Ovary (tissue), 9 donors: ENCODE data around the gene BROX. TPM values are rescaled to one million over a fixed set of nuclear protein-coding genes. Genes with fewer than 3 reads are reported as not detected.

ENCODE experiments used
- DNase-seq, 5 donors: peaks; one replicate each; pipeline ENCODE4 v3.0.0-alpha.2; 2019 to 2020
- H3K27ac ChIP-seq, 2 donors: fragments of 200-600 bp; one replicate each; pipeline versions ENCODE4 v1.5.1 to v1.8.0; 2019 to 2022
- H3K27me3 ChIP-seq: fragments of 200-600 bp; one replicate; pipeline ENCODE4 v1.8.0; 2022
- H3K36me3 ChIP-seq: fragments of 200-600 bp; sonication (generic); one replicate; pipeline ENCODE4 v1.5.1; 2019
- H3K4me1 ChIP-seq: one replicate; pipeline ENCODE4 v1.8.1; 2013; ENCODE audit warnings: mild to moderate bottlenecking, moderate library complexity; ENCODE audit not compliant: insufficient read depth
- H3K4me3 ChIP-seq: fragments of 200-600 bp; sonication (generic); one replicate; pipeline ENCODE4 v1.5.1; 2017
- H3K9me3 ChIP-seq, 2 donors: fragments of 200-600 bp in 1 of 2; sonication (generic) in 1 of 2; one replicate each; pipeline versions ENCODE4 v1.5.1 to v1.8.1; 2013 to 2019; ENCODE audit warnings: mild to moderate bottlenecking in 1 of 2, moderate library complexity in 1 of 2
- EP300 ChIP-seq: sonication (generic); formaldehyde crosslinking; IDR thresholded peaks from one replicate; pipeline ENCODE4 v1.6.1; 2017; ENCODE audit warnings: antibody characterized with exemption
- POLR2A ChIP-seq: fragments of 450-650 bp; IDR thresholded peaks from one replicate; pipeline ENCODE4 v1.6.1; 2017; ENCODE audit warnings: antibody characterized with exemption, mild to moderate bottlenecking, moderate library complexity
- WGBS, 3 donors: extraction: QIAGEN DNeasy Blood & Tissue Kit in 1 of 3; methylation state at CpG; one replicate each; pipeline versions ENCODE4 v1.1.5 to v1.1.7; 2013 to 2017; 5-methylcytosine and 5-hydroxymethylcytosine counted together
- intact Hi-C, 4 donors: fragments of 100-400 bp; cut with DNase I; formaldehyde crosslinking; loops; one replicate each; pipeline versions ENCODE4 v1.11.0 to v1.15.1; 2022 to 2023
- polyA plus RNA-seq, 2 donors: library from polyadenylated mRNA; stranded (reverse); fragments of 200-250 nt in 1 of 2; fragments of 350-450 nt in 1 of 2; fragmentation: Illumina TruSeq in 1 of 2; extraction: RNeasy Lipid Tissue Mini Kit (QIAGEN cat#74804) in 1 of 2; gene quantifications; one replicate each; pipeline ENCODE4 v1.2.3, GENCODE V29; 2013 to 2014
- total RNA-seq, 7 donors: library from RNA; depleted of rRNA in 2 of 7; stranded (reverse); fragments of >200 nt in 2 of 7; fragmentation: NEBNext Ultra II Directional in 3 of 7; extraction: Animal tissue kit (Norgen Biotek cat#: 25700) in 3 of 7; gene quantifications; one replicate each; pipeline versions ENCODE4 v1.1.0 to v1.2.4, GENCODE V29; 2016 to 2023
- TF ChIP-seq, protein P1 (sequence below), 3 donors: fragments of 450-650 bp in 2 of 3; fragments of 200-600 bp in 1 of 3; IDR thresholded peaks; one replicate each; pipeline versions ENCODE4 v1.5.1 to v1.8.0; 2016 to 2022; ENCODE audit warnings: antibody characterized with exemption in 3 of 3, mild to moderate bottlenecking in 1 of 3
- donor health status: DM: no; HTN: no; CAD: no; lungs with moderate emphysema.
- donor health status: DM: no; HTN: no; CAD: no.
- donor health status: Bipolar disorder and iron deficiency.
- donor health status: DM: yes; HTN: yes; CAD: no.
- donor health status: DM: no; HTN: no; CAD: no.
- donor health status: DM: yes; HTN: yes; CAD: no.

Gene BROX
- total and polyA plus RNA-seq, 9 donors, result 13.8 to 42.3 (median 28.3) TPM

DNA sequence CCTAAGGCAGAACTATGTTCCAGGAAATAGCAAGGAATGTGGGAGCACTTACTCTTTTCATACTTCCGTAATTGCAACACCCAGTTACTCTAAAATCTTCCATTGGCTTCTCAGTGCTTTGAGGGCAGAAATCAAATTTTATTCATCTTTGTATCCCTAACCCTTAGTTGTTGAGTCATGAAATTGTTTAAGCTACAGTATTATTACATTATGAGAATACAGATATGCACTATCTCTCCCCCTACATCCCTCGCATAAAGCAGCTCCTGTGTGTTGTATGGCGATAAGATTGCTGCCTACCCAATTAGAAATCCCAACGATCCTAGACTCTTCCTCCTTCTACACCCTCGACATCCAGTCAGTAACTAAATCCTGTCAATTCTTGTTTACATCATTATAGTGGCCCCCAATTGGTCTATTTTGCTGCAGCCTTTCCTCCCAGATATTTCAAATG, 2.6 kb upstream of the BROX start:
- intact Hi-C loops, result no loop called here
- no peak overlapping the region for H3K27ac ChIP-seq
- WGBS, 3 donors, result 73 to 80% (median 76%) methylated on average over 5 of the region's 5 CpGs

DNA sequence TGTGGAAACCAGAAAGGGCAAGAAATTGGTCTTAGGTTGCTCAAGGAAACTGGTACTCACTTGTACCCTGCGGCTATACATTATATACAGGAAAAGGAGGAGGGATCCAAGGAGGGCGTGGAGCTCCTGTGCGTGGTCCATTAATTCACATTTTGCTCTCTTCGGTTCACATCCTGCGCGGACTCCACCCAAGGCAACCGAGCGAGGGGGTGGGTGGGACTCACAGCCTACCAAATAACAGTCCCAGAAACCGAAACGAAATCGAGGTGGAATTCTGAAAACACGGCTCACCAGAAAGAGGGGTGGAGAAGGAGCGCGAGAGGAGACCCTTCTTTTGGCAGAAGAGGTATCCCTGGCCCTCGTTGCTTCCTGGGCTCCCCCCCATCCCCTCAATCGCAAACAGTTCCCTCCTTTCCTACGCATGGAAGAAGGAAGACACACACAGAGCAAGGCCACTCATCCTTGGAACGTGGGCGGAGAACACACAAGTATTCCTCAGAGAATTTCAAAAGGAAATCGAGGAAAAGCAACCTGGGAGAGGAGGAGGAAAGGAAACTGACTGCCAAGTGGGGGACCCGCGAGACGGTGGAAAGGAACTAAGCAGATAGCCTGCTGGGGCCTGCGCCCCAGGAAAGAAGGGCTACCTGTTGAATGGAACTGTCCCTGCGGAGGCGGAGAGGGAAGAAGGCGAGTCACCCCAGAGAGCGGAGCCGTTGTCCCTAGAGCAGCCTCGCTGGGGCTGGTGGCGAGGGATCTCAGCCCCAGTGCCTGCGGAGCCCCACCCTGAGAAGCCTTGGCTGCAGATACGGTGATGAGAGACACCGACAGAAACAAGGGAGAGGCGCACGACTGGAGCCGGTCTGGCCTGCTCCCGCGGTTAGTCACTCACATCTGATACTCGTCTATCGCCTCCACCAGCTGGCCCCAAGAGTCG, 778 bp upstream of the BROX start:
- H3K36me3 ChIP-seq, result no peaks in the 10 kb centered on the region
- peak; percentile 47 to 64 (median 57) for DNase-seq
- H3K9me3 ChIP-seq, result no peaks in the 10 kb centered on the region
- TF ChIP-seq, protein P1, sequence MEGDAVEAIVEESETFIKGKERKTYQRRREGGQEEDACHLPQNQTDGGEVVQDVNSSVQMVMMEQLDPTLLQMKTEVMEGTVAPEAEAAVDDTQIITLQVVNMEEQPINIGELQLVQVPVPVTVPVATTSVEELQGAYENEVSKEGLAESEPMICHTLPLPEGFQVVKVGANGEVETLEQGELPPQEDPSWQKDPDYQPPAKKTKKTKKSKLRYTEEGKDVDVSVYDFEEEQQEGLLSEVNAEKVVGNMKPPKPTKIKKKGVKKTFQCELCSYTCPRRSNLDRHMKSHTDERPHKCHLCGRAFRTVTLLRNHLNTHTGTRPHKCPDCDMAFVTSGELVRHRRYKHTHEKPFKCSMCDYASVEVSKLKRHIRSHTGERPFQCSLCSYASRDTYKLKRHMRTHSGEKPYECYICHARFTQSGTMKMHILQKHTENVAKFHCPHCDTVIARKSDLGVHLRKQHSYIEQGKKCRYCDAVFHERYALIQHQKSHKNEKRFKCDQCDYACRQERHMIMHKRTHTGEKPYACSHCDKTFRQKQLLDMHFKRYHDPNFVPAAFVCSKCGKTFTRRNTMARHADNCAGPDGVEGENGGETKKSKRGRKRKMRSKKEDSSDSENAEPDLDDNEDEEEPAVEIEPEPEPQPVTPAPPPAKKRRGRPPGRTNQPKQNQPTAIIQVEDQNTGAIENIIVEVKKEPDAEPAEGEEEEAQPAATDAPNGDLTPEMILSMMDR (IDR thresholded peaks at IDR 0.05), result no peak
- no peak for TF ChIP-seq EP300
- no peak for TF ChIP-seq POLR2A
- 0 to 1% (median 1%) methylated on average over 42 of the region's 42 CpGs for WGBS, 3 donors
- H3K4me3 ChIP-seq, result peak overlapping the region; percentile 87
- peaks cover 8% of the 10 kb centered on the region for H3K4me1 ChIP-seq
- H3K27ac ChIP-seq, result peak overlapping the region; percentile 92 to 97
- intact Hi-C loops, result no loop called here
- H3K27me3 ChIP-seq, result no peaks in the 10 kb centered on the region

More for the DNA sequence above, 2.6 kb upstream of the BROX start:
- DNase-seq, result no peak
- H3K9me3 ChIP-seq, result no peaks in the 10 kb centered on the region
- no peaks in the 10 kb centered on the region for H3K27me3 ChIP-seq
- no peaks in the 10 kb centered on the region for H3K36me3 ChIP-seq
- H3K4me3 ChIP-seq, result no peak overlapping the region
- peaks cover 8% of the 10 kb centered on the region for H3K4me1 ChIP-seq
- TF ChIP-seq EP300, result no peak
- no peak for TF ChIP-seq POLR2A
- TF ChIP-seq, protein P1 (IDR thresholded peaks at IDR 0.05), result no peak

DNA sequence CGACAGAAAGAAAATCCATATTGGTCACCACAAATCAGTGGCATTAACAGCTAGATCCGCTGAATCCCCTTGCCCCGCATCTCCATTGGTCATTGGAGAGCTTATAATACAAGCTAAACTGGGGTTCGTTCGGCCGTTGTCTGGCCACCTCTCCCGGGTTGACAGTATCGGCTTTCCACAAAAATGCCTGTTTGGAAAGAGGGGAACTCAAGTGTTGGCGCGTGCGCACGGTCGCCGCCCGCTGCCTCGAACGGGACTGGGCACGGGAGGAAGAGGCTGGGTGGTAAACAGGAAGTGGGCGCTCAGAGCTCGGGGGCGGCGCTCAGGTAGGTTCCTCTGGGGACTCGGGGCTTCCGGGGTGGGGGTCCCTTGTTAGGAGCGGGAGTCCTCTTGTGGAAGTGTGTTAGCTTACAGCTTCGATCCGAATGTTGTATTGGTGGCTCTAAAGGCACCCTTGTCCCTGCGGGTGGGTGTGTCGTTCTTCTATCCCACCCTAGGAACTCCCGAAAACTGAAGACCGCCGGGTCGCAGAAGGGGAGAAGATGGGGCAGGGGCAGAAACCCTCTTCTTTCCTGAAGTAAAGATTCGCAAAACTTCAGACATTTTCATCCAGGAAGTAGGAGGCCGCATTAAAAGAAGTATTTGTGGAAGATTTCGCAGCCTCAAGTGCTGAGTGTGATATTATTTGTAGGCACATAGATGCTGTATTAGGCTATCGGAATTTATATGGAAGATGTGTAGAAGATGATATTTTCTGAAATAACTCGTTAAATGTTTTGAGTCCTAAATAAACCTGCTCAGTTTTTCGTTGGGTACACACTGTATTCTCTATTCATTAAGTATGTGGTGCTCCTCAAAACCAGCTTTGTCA, 962 bp downstream of the BROX start:
- H3K4me1 ChIP-seq, result peaks cover 7% of the 10 kb centered on the region
- H3K36me3 ChIP-seq, result no peaks in the 10 kb centered on the region
- TF ChIP-seq POLR2A, result peak; percentile 26
- TF ChIP-seq, protein P1 (IDR thresholded peaks at IDR 0.05), result no peak
- H3K27me3 ChIP-seq, result no peaks in the 10 kb centered on the region
- peak overlapping the region; percentile 92 to 97 for H3K27ac ChIP-seq
- WGBS, 3 donors, result 0 to 1% (median 0%) methylated on average over 39 of the region's 39 CpGs
- no peaks in the 10 kb centered on the region for H3K9me3 ChIP-seq
- intact Hi-C loops, result no loop called here
- peak overlapping the region; percentile 87 for H3K4me3 ChIP-seq
- peak; percentile 90 to 95 (median 92) for DNase-seq

DNA sequence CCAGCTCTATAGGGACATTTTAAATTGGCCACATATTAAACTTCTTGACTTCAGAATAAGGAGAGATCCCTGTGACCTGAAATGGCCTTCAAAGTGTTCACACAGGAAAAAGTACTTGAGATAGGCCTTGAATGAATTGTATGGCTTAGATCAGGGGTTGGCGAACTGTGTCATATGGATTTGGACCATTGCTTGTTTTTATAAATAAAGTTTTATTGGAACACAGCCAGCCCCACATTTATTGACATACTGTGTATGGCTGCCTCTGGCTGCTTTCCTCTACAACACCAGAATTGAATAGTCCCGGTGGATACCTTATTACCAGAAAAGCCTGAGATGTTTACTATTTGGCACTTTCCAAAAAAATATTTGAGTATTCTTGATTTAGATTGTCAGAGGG, 4.0 kb downstream of the BROX start:
- H3K4me1 ChIP-seq, result peaks cover 2% of the 10 kb centered on the region
- no peak overlapping the region for H3K4me3 ChIP-seq
- H3K36me3 ChIP-seq, result no peaks in the 10 kb centered on the region
- TF ChIP-seq EP300, result no peak
- no peak for DNase-seq
- no peaks in the 10 kb centered on the region for H3K9me3 ChIP-seq
- H3K27me3 ChIP-seq, result no peaks in the 10 kb centered on the region
- intact Hi-C loops, result no loop called here
- 94 to 99% (median 97%) methylated on average over 2 of the region's 2 CpGs for WGBS, 3 donors
- no peak overlapping the region for H3K27ac ChIP-seq
